ENCODE results near the gene SRR. TPM values are rescaled to one million over a fixed set of nuclear protein-coding genes. Genes with fewer than 3 reads are reported as not detected.

The SRR gene
- total RNA-seq, 1 donor from 2014 or later, result 14.4 TPM

GRCh38 chr17:2297023-2297422, 6.7 kb upstream of the SRR start:
- no peak for DNase-seq (ENCODE audit: extremely low spot score, unreplicated experiment)
- peaks cover 48% of the 10 kb centered on the region for H3K36me3 Mint-ChIP-seq
- H3K4me1 Mint-ChIP-seq (ENCODE audit: unreplicated experiment), result peaks cover 11% of the 10 kb centered on the region
- no peak overlapping the region for H3K27ac Mint-ChIP-seq
- H3K27me3 Mint-ChIP-seq, result no peaks in the 10 kb centered on the region
- no peak overlapping the region for H3K4me3 Mint-ChIP-seq
- H3K9me3 Mint-ChIP-seq, result no peaks in the 10 kb centered on the region
- no peak for TF ChIP-seq CTCF (conservative IDR thresholded peaks at IDR 0.05)

- DNase-seq (ENCODE audit: extremely low spot score, unreplicated experiment), result no peak
- H3K4me3 Mint-ChIP-seq, result no peak overlapping the region
- peaks cover 11% of the 10 kb centered on the region for H3K4me1 Mint-ChIP-seq (ENCODE audit: unreplicated experiment)
- H3K9me3 Mint-ChIP-seq, result no peaks in the 10 kb centered on the region
- no peak for TF ChIP-seq CTCF (conservative IDR thresholded peaks at IDR 0.05)
- peaks cover 43% of the 10 kb centered on the region for H3K36me3 Mint-ChIP-seq
- no peak overlapping the region for H3K27ac Mint-ChIP-seq
- H3K27me3 Mint-ChIP-seq, result no peaks in the 10 kb centered on the region
Measured at GRCh38 chr17:2299136-2299535, 4.6 kb upstream of the SRR start.

GRCh38 chr17:2299756-2300155, 4.0 kb upstream of the SRR start:
- H3K9me3 Mint-ChIP-seq, result no peaks in the 10 kb centered on the region
- DNase-seq (ENCODE audit: extremely low spot score, unreplicated experiment), result no peak
- H3K36me3 Mint-ChIP-seq, result peaks cover 38% of the 10 kb centered on the region
- no peak overlapping the region for H3K4me3 Mint-ChIP-seq
- no peak for TF ChIP-seq CTCF (conservative IDR thresholded peaks at IDR 0.05)
- H3K27ac Mint-ChIP-seq, result no peak overlapping the region
- H3K27me3 Mint-ChIP-seq, result no peaks in the 10 kb centered on the region
- H3K4me1 Mint-ChIP-seq (ENCODE audit: unreplicated experiment), result peaks cover 11% of the 10 kb centered on the region

GRCh38 chr17:2302778-2303203, 959 bp upstream of the SRR start:
- Mint-ChIP-seq H3K4me3 (peak overlapping the region; percentile 96), H3K27me3 (no peaks in the 10 kb centered on the region), H3K27ac (peak overlapping the region; percentile 95), H3K9me3 (no peaks in the 10 kb centered on the region), H3K36me3 (peaks cover 16% of the 10 kb centered on the region), H3K4me1 (ENCODE audit: unreplicated experiment) (peaks cover 10% of the 10 kb centered on the region)
- no peak for TF ChIP-seq CTCF (conservative IDR thresholded peaks at IDR 0.05)
- no peak for DNase-seq (ENCODE audit: extremely low spot score, unreplicated experiment)

GRCh38 chr17:2304931-2305330, 1.2 kb downstream of the SRR start:
- Mint-ChIP-seq H3K27ac (no peak overlapping the region), H3K36me3 (peaks cover 13% of the 10 kb centered on the region)
- no peak for DNase-seq (ENCODE audit: extremely low spot score, unreplicated experiment)

More at GRCh38 chr17:2304931-2305330, 1.2 kb downstream of the SRR start:
- H3K9me3 Mint-ChIP-seq, result no peaks in the 10 kb centered on the region
- H3K4me3 Mint-ChIP-seq, result peak overlapping the region; percentile 78
- TF ChIP-seq CTCF (conservative IDR thresholded peaks at IDR 0.05), result no peak
- H3K27me3 Mint-ChIP-seq, result no peaks in the 10 kb centered on the region
- peaks cover 16% of the 10 kb centered on the region for H3K4me1 Mint-ChIP-seq (ENCODE audit: unreplicated experiment)
